OCI-LY3 (cell line): Measurements from ENCODE around the gene RXFP4.

Source experiments
- H2AFZ ChIP-seq: fragments of 200-600, 300-600 bp; shearing (Covaris generic); 2 replicates; pipeline ENCODE4 v1.6.0; 2014; ENCODE audit warnings: antibody characterized with exemption, low read depth, low read length
- H3K27ac ChIP-seq: fragments of 200-600, 300-600 bp; sonication (generic); 2 replicates; pipeline ENCODE4 v1.5.1; 2014; ENCODE audit warnings: mild to moderate bottlenecking, low read length, moderate library complexity, mixed read lengths
- H3K27me3 ChIP-seq: fragments of 200-600, 300-600 bp; sonication (generic); 2 replicates; pipeline ENCODE4 v1.6.1; 2014; ENCODE audit warnings: low read depth, low read length, mixed read lengths
- H3K36me3 ChIP-seq: fragments of 200-600, 300-600 bp; sonication (generic); replicated peaks from 2 replicates; pipeline ENCODE3; 2014; ENCODE audit warnings: low read depth, low read length, mixed read lengths
- H3K4me1 ChIP-seq: fragments of 300-600, 200-600 bp; sonication (generic); 2 replicates; pipeline ENCODE4 v1.6.1; 2014; ENCODE audit warnings: low read length, mixed read lengths
- H3K4me2 ChIP-seq: fragments of 200-600, 300-600 bp; sonication (generic); 2 replicates; pipeline ENCODE4 v1.6.1; 2014; ENCODE audit warnings: low read length, mixed read lengths
- H3K4me3 ChIP-seq: fragments of 300-600, 200-600 bp; sonication (generic); 2 replicates; pipeline ENCODE4 v1.5.1; 2014; ENCODE audit warnings: antibody characterized with exemption, mild to moderate bottlenecking, low read length, moderate library complexity
- H3K79me2 ChIP-seq: fragments of 300-600, 200-600 bp; shearing (Covaris generic); 2 replicates; pipeline ENCODE4 v1.6.1; 2014; ENCODE audit warnings: mild to moderate bottlenecking, low read length, mixed read lengths
- H3K9ac ChIP-seq: fragments of 300-600, 200-600 bp; shearing (Covaris generic); 2 replicates; pipeline ENCODE4 v1.6.0; 2014; ENCODE audit warnings: mild to moderate bottlenecking, low read length, moderate library complexity
- H3K9me3 ChIP-seq: fragments of 200-600, 300-600 bp; shearing (Covaris generic); 2 replicates; pipeline ENCODE4 v1.6.1; 2014; ENCODE audit warnings: low read length, mixed read lengths; ENCODE audit not compliant: insufficient read depth
- H4K20me1 ChIP-seq: fragments of 200-600, 300-600 bp; sonication (generic); 2 replicates; pipeline ENCODE4 v1.6.1; 2016; ENCODE audit warnings: low read length, mixed read lengths; ENCODE audit not compliant: insufficient read depth
- EZH2phosphoT487 ChIP-seq: fragments of 200-600 bp; shearing (Covaris generic); IDR thresholded peaks from 2 replicates; pipeline ENCODE4 v1.6.1; 2018; ENCODE audit warnings: antibody characterized with exemption, mixed run types, low read depth
- TF ChIP-seq, protein P1 (sequence below): fragments of 200-600, 300-600 bp; sonication (generic); IDR thresholded peaks from 2 replicates; pipeline ENCODE4 v1.5.1; 2014; ENCODE audit warnings: antibody characterized with exemption, low read length, low read depth

Gene RXFP4

DNA sequence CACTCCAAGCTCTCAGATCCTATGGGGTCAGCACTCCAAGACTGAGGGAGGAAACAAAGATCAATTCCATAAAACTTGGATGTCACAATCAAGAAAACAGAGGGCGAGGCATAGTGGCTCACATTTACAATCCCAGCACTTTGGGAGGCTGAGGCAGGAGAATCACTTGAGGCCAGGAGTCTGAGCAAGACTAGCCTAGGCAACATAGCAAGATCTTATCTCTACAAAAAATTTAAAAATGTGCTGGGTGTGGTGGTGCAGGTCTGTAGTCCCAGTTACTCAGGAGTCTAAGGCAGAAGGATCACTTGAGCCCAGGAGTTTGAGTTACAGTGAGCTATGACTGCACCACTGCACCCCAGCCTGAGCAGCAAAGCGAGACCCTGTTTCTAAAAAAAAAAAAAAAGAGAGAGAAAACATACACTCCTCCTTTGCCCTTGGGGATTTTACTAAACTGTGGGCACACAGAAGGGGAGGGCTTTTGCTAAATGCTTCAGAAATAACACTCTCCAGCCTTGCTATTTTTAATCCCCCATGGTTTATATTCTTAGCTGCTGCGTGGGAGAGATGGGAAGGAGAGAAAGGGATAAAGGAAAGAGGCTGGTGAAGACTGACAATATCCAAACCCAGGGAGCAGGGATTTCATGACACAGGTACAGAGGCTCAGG, 18.8 kb downstream of the RXFP4 start:
- TF ChIP-seq EZH2phosphoT487: no peak
- TF ChIP-seq, protein P1, sequence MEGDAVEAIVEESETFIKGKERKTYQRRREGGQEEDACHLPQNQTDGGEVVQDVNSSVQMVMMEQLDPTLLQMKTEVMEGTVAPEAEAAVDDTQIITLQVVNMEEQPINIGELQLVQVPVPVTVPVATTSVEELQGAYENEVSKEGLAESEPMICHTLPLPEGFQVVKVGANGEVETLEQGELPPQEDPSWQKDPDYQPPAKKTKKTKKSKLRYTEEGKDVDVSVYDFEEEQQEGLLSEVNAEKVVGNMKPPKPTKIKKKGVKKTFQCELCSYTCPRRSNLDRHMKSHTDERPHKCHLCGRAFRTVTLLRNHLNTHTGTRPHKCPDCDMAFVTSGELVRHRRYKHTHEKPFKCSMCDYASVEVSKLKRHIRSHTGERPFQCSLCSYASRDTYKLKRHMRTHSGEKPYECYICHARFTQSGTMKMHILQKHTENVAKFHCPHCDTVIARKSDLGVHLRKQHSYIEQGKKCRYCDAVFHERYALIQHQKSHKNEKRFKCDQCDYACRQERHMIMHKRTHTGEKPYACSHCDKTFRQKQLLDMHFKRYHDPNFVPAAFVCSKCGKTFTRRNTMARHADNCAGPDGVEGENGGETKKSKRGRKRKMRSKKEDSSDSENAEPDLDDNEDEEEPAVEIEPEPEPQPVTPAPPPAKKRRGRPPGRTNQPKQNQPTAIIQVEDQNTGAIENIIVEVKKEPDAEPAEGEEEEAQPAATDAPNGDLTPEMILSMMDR: no peak
- Histone ChIP-seq H3K9ac (no peak overlapping the region), H3K4me2 (no peak overlapping the region), H3K27ac (no peak overlapping the region), H3K36me3 (peaks cover 70% of the 10 kb centered on the region), H3K4me1 (peaks cover 3% of the 10 kb centered on the region; the same call in 1 of the 2 replicates), H3K79me2 (peaks cover 38% of the 10 kb centered on the region), H2AFZ (no peak overlapping the region), H3K9me3 (no peaks in the 10 kb centered on the region), H3K27me3 (no peaks in the 10 kb centered on the region), H3K4me3 (no peak overlapping the region), H4K20me1 (peaks cover 20% of the 10 kb centered on the region)

DNA sequence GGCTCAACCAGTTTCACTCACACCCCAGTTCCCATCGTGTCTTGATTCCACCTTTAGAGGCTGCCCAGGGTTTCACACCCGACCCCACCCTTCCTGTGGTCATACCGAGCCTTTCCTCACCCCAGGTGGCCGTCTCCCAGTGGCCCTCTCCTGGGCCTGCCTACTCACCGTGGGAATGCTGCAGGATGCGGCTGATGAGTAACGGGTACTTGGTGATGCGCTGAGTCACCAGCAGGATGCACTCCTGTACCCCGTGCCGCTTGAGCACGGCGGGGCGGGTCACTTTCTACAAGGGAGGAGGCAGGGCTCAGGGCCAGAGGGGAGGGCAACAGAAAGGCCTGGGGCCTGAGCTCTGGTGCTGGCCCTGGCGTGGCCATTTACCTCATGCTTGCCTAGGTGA, 20.5 kb downstream of the RXFP4 start:
- Histone ChIP-seq H3K4me2 (no peak overlapping the region), H4K20me1 (peaks cover 37% of the 10 kb centered on the region), H3K9ac (no peak overlapping the region), H3K79me2 (peaks cover 55% of the 10 kb centered on the region), H3K27ac (no peak overlapping the region), H3K4me3 (no peak overlapping the region), H3K27me3 (no peaks in the 10 kb centered on the region), H3K4me1 (peaks cover 3% of the 10 kb centered on the region; the same call in 1 of the 2 replicates), H3K36me3 (peaks cover 78% of the 10 kb centered on the region), H2AFZ (no peak overlapping the region), H3K9me3 (no peaks in the 10 kb centered on the region)
- TF ChIP-seq, protein P1: no peak
- TF ChIP-seq EZH2phosphoT487: no peak

DNA sequence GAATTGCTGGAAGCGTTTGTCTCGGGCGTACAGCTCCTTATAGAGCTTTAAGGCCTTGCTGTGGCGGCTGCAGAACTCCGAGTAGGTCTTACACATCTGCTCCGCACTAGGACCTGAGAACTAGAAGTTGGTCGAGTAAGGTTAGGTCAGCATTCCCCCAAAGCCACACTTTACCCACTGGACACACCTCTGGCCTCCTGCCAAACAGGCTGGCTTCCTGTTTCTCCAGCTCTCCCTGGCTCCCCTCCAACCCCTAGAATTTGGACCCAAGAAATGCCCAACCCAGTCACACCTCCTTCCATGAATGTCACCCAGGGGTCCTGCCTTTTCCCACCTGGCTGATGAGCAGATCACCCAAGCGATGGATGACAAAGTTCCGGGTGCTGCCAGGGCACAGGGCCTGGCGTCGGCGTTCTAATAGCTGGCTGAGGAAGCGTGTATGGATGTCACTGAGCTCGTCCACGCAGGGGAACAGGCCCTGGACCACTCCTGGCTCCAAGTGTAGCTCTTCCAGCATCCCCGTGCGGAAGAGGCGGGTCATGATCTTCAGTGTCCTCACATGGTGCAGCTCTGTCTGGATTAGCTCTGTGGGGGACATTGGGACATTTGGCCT, 21.3 kb downstream of the RXFP4 start:
- TF ChIP-seq, protein P1: no peak
- TF ChIP-seq EZH2phosphoT487: no peak
- H3K36me3 ChIP-seq: peaks cover 78% of the 10 kb centered on the region
- H3K4me2 ChIP-seq: no peak overlapping the region
- no peak overlapping the region for H2AFZ ChIP-seq
- H3K27ac ChIP-seq: no peak overlapping the region
- H3K79me2 ChIP-seq: peaks cover 63% of the 10 kb centered on the region
- H3K27me3 ChIP-seq: no peaks in the 10 kb centered on the region
- no peak overlapping the region for H3K9ac ChIP-seq
- peaks cover 45% of the 10 kb centered on the region for H4K20me1 ChIP-seq
- no peak overlapping the region for H3K4me3 ChIP-seq
- H3K4me1 ChIP-seq: peaks cover 3% of the 10 kb centered on the region; the same call in 1 of the 2 replicates
- no peaks in the 10 kb centered on the region for H3K9me3 ChIP-seq

DNA sequence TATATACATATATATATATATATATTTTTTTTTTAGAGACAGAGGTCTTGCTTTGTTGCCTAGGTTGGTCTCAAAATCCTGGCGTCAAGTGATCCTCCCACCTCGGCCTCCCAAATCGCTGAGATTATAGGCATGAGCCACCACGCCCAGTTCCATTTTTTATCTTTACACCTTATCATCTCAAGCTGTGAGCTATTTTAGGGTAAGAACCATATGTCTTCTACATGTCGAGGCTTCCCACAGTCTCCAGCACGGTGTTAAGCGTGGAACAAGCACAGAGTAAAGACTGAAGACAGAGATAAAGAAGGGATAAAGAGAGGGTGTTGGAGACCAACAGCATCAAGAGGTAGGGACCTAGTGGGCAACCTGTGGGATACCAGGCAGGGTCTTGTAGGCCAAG, 22.8 kb downstream of the RXFP4 start:
- H3K27ac ChIP-seq: no peak overlapping the region
- H3K4me2 ChIP-seq: no peak overlapping the region
- TF ChIP-seq, protein P1: no peak
- no peak for TF ChIP-seq EZH2phosphoT487
- H2AFZ ChIP-seq: no peak overlapping the region
- H3K4me1 ChIP-seq: peaks cover 15% of the 10 kb centered on the region
- peaks cover 82% of the 10 kb centered on the region for H3K36me3 ChIP-seq
- H3K27me3 ChIP-seq: no peaks in the 10 kb centered on the region
- no peak overlapping the region for H3K9ac ChIP-seq
- H3K9me3 ChIP-seq: no peaks in the 10 kb centered on the region
- peaks cover 60% of the 10 kb centered on the region for H4K20me1 ChIP-seq
- H3K79me2 ChIP-seq: peaks cover 78% of the 10 kb centered on the region
- H3K4me3 ChIP-seq: no peak overlapping the region
